ENCODE results near the gene HS2ST1.

HS2ST1 gene

GRCh38 chr1:86938855-86939254 lies 24.4 kb downstream of the HS2ST1 start:
- no peak overlapping the region for H3K27ac ChIP-seq (ENCODE audit: insufficient read depth in 1 of 2, low read depth in 1 of 2, low read length in 2 of 2, poor library complexity in 1 of 2, severe bottlenecking in 2 of 2)
- ChIA-PET CTCF (no interaction called here), POLR2A (no interaction called here)
- WGBS (ENCODE audit: insufficient coverage): no CpG with 5 or more reads among the region's 2 CpGs
- H3K9me3 ChIP-seq (ENCODE audit: control extremely low read depth in 1 of 5, control insufficient read depth in 4 of 5, insufficient read depth in 2 of 5, low read depth in 1 of 5, low read length in 4 of 5): no peaks in the 10 kb centered on the region
- no peak overlapping the region for H3K4me3 ChIP-seq (ENCODE audit: control insufficient read depth in 1 of 7, extremely low read depth in 1 of 7, insufficient read depth in 4 of 7, low read depth in 2 of 7, low read length in 6 of 7)
- no peaks in the 10 kb centered on the region for H3K27me3 ChIP-seq (replicated peaks in 2 of 5; ENCODE audit: control insufficient read depth in 4 of 5, insufficient read depth in 5 of 5, low read length in 4 of 5)
- no peak for DNase-seq
- no peaks in the 10 kb centered on the region for H3K4me1 ChIP-seq (ENCODE audit: control extremely low read depth in 1 of 4, control insufficient read depth in 4 of 4, insufficient read depth in 4 of 4, low read length in 3 of 4)
- no peaks in the 10 kb centered on the region for H3K36me3 ChIP-seq (ENCODE audit: control insufficient read depth in 4 of 4, insufficient read depth in 4 of 4, low read length in 3 of 4)

GRCh38 chr1:86939406-86939805 lies 25.0 kb downstream of the HS2ST1 start:
- ChIA-PET POLR2A (no interaction called here), CTCF (no interaction called here)
- no peak for DNase-seq
- no peaks in the 10 kb centered on the region for H3K27me3 ChIP-seq (replicated peaks in 2 of 5; ENCODE audit: control insufficient read depth in 4 of 5, insufficient read depth in 5 of 5, low read length in 4 of 5)
- H3K4me3 ChIP-seq (ENCODE audit: control insufficient read depth in 1 of 7, extremely low read depth in 1 of 7, insufficient read depth in 4 of 7, low read depth in 2 of 7, low read length in 6 of 7): no peak overlapping the region
- no peaks in the 10 kb centered on the region for H3K4me1 ChIP-seq (ENCODE audit: control extremely low read depth in 1 of 4, control insufficient read depth in 4 of 4, insufficient read depth in 4 of 4, low read length in 3 of 4)
- no peak overlapping the region for H3K27ac ChIP-seq (ENCODE audit: insufficient read depth in 1 of 2, low read depth in 1 of 2, low read length in 2 of 2, poor library complexity in 1 of 2, severe bottlenecking in 2 of 2)
- no peaks in the 10 kb centered on the region for H3K36me3 ChIP-seq (ENCODE audit: control insufficient read depth in 4 of 4, insufficient read depth in 4 of 4, low read length in 3 of 4)
- no peaks in the 10 kb centered on the region for H3K9me3 ChIP-seq (ENCODE audit: control extremely low read depth in 1 of 5, control insufficient read depth in 4 of 5, insufficient read depth in 2 of 5, low read depth in 1 of 5, low read length in 4 of 5)
- 100% methylated on average over 1 of the region's 3 CpGs for WGBS (ENCODE audit: insufficient coverage)

- DNase-seq: no peak
- no peaks in the 10 kb centered on the region for H3K27me3 ChIP-seq (replicated peaks in 2 of 5; ENCODE audit: control insufficient read depth in 4 of 5, insufficient read depth in 5 of 5, low read length in 4 of 5)
- H3K4me3 ChIP-seq (ENCODE audit: control insufficient read depth in 1 of 7, extremely low read depth in 1 of 7, insufficient read depth in 4 of 7, low read depth in 2 of 7, low read length in 6 of 7): no peak overlapping the region
- H3K9me3 ChIP-seq (ENCODE audit: control extremely low read depth in 1 of 5, control insufficient read depth in 4 of 5, insufficient read depth in 2 of 5, low read depth in 1 of 5, low read length in 4 of 5): no peaks in the 10 kb centered on the region
- no peaks in the 10 kb centered on the region for H3K4me1 ChIP-seq (ENCODE audit: control extremely low read depth in 1 of 4, control insufficient read depth in 4 of 4, insufficient read depth in 4 of 4, low read length in 3 of 4)
- 100% methylated on average over 1 of the region's 2 CpGs for WGBS (ENCODE audit: insufficient coverage)
- H3K36me3 ChIP-seq (ENCODE audit: control insufficient read depth in 4 of 4, insufficient read depth in 4 of 4, low read length in 3 of 4): no peaks in the 10 kb centered on the region
- ChIA-PET CTCF (no interaction called here), POLR2A (no interaction called here)
- H3K27ac ChIP-seq (ENCODE audit: insufficient read depth in 1 of 2, low read depth in 1 of 2, low read length in 2 of 2, poor library complexity in 1 of 2, severe bottlenecking in 2 of 2): no peak overlapping the region
Observed at GRCh38 chr1:86940599-86940998, 26.2 kb downstream of the HS2ST1 start.

GRCh38 chr1:86942042-86942441 lies 27.6 kb downstream of the HS2ST1 start:
- Histone ChIP-seq H3K4me1 (ENCODE audit: control extremely low read depth in 1 of 4, control insufficient read depth in 4 of 4, insufficient read depth in 4 of 4, low read length in 3 of 4) (no peaks in the 10 kb centered on the region), H3K36me3 (ENCODE audit: control insufficient read depth in 4 of 4, insufficient read depth in 4 of 4, low read length in 3 of 4) (no peaks in the 10 kb centered on the region), H3K4me3 (ENCODE audit: control insufficient read depth in 1 of 7, extremely low read depth in 1 of 7, insufficient read depth in 4 of 7, low read depth in 2 of 7, low read length in 6 of 7) (no peak overlapping the region), H3K9me3 (ENCODE audit: control extremely low read depth in 1 of 5, control insufficient read depth in 4 of 5, insufficient read depth in 2 of 5, low read depth in 1 of 5, low read length in 4 of 5) (no peaks in the 10 kb centered on the region), H3K27me3 (replicated peaks in 2 of 5; ENCODE audit: control insufficient read depth in 4 of 5, insufficient read depth in 5 of 5, low read length in 4 of 5) (no peaks in the 10 kb centered on the region), H3K27ac (ENCODE audit: insufficient read depth in 1 of 2, low read depth in 1 of 2, low read length in 2 of 2, poor library complexity in 1 of 2, severe bottlenecking in 2 of 2) (no peak overlapping the region)
- WGBS (ENCODE audit: insufficient coverage): no CpG with 5 or more reads among the region's 1 CpG
- no peak for DNase-seq
- CTCF ChIA-PET: interaction anchor here (0.7 to 0.8 kb wide), 2 partner anchors 17 to 108 kb away, joined by 3 read pairs; no protein-coding TSS in a partner anchor
- POLR2A ChIA-PET: no interaction called here

GRCh38 chr1:86942743-86943142 lies 28.3 kb downstream of the HS2ST1 start:
- Histone ChIP-seq H3K36me3 (ENCODE audit: control insufficient read depth in 4 of 4, insufficient read depth in 4 of 4, low read length in 3 of 4) (no peaks in the 10 kb centered on the region), H3K4me3 (ENCODE audit: control insufficient read depth in 1 of 7, extremely low read depth in 1 of 7, insufficient read depth in 4 of 7, low read depth in 2 of 7, low read length in 6 of 7) (no peak overlapping the region), H3K4me1 (ENCODE audit: control extremely low read depth in 1 of 4, control insufficient read depth in 4 of 4, insufficient read depth in 4 of 4, low read length in 3 of 4) (no peaks in the 10 kb centered on the region), H3K9me3 (ENCODE audit: control extremely low read depth in 1 of 5, control insufficient read depth in 4 of 5, insufficient read depth in 2 of 5, low read depth in 1 of 5, low read length in 4 of 5) (no peaks in the 10 kb centered on the region), H3K27me3 (replicated peaks in 2 of 5; ENCODE audit: control insufficient read depth in 4 of 5, insufficient read depth in 5 of 5, low read length in 4 of 5) (no peaks in the 10 kb centered on the region), H3K27ac (ENCODE audit: insufficient read depth in 1 of 2, low read depth in 1 of 2, low read length in 2 of 2, poor library complexity in 1 of 2, severe bottlenecking in 2 of 2) (no peak overlapping the region)
- CTCF ChIA-PET: interaction anchor here (0.7 to 0.8 kb wide), 2 partner anchors 16 to 109 kb away, joined by 3 read pairs; no protein-coding TSS in a partner anchor
- POLR2A ChIA-PET: no interaction called here
- no peak for DNase-seq

- CTCF ChIA-PET: interaction anchor here (1.5 kb wide), 1 partner anchor 10 kb away, joined by 3 read pairs; no protein-coding TSS in a partner anchor
- H3K27ac ChIP-seq (ENCODE audit: insufficient read depth in 1 of 2, low read depth in 1 of 2, low read length in 2 of 2, poor library complexity in 1 of 2, severe bottlenecking in 2 of 2): no peak overlapping the region
- no peaks in the 10 kb centered on the region for H3K36me3 ChIP-seq (ENCODE audit: control insufficient read depth in 4 of 4, insufficient read depth in 4 of 4, low read length in 3 of 4)
- no peaks in the 10 kb centered on the region for H3K9me3 ChIP-seq (ENCODE audit: control extremely low read depth in 1 of 5, control insufficient read depth in 4 of 5, insufficient read depth in 2 of 5, low read depth in 1 of 5, low read length in 4 of 5)
- DNase-seq: no peak
- WGBS (ENCODE audit: insufficient coverage): 97% methylated on average over 4 of the region's 5 CpGs
- H3K27me3 ChIP-seq (replicated peaks in 2 of 5; ENCODE audit: control insufficient read depth in 4 of 5, insufficient read depth in 5 of 5, low read length in 4 of 5): no peaks in the 10 kb centered on the region
- no peaks in the 10 kb centered on the region for H3K4me1 ChIP-seq (ENCODE audit: control extremely low read depth in 1 of 4, control insufficient read depth in 4 of 4, insufficient read depth in 4 of 4, low read length in 3 of 4)
- no peak overlapping the region for H3K4me3 ChIP-seq (ENCODE audit: control insufficient read depth in 1 of 7, extremely low read depth in 1 of 7, insufficient read depth in 4 of 7, low read depth in 2 of 7, low read length in 6 of 7)
- POLR2A ChIA-PET: no interaction called here
Observed at GRCh38 chr1:86948212-86948611, 33.8 kb downstream of the HS2ST1 start.

GRCh38 chr1:86950712-86951419 lies 36.4 kb downstream of the HS2ST1 start:
- Histone ChIP-seq H3K4me3 (ENCODE audit: control insufficient read depth in 1 of 7, extremely low read depth in 1 of 7, insufficient read depth in 4 of 7, low read depth in 2 of 7, low read length in 6 of 7) (no peak overlapping the region), H3K4me1 (ENCODE audit: control extremely low read depth in 1 of 4, control insufficient read depth in 4 of 4, insufficient read depth in 4 of 4, low read length in 3 of 4) (no peaks in the 10 kb centered on the region), H3K27me3 (replicated peaks in 2 of 5; ENCODE audit: control insufficient read depth in 4 of 5, insufficient read depth in 5 of 5, low read length in 4 of 5) (no peaks in the 10 kb centered on the region), H3K36me3 (ENCODE audit: control insufficient read depth in 4 of 4, insufficient read depth in 4 of 4, low read length in 3 of 4) (no peaks in the 10 kb centered on the region), H3K27ac (ENCODE audit: insufficient read depth in 1 of 2, low read depth in 1 of 2, low read length in 2 of 2, poor library complexity in 1 of 2, severe bottlenecking in 2 of 2) (no peak overlapping the region), H3K9me3 (ENCODE audit: control extremely low read depth in 1 of 5, control insufficient read depth in 4 of 5, insufficient read depth in 2 of 5, low read depth in 1 of 5, low read length in 4 of 5) (no peaks in the 10 kb centered on the region)
- 100% methylated on average over 2 of the region's 5 CpGs for WGBS (ENCODE audit: insufficient coverage)
- POLR2A ChIA-PET: no interaction called here
- DNase-seq: no peak
- CTCF ChIA-PET: no interaction called here
